ENCODE results near the gene TEAD1. TPM values are rescaled to one million over a fixed set of nuclear protein-coding genes. Genes with fewer than 3 reads are reported as not detected.

TEAD1 gene
- total and polyA plus RNA-seq, 9 of the 15 experiments (the other 6 are each of a cell fraction or from before 2014, with no cell fraction given) = 1.7 to 17.7 (median 10.8) TPM

GRCh38 chr11:12673924-12674570, at the start of gene TEAD1 (continued):
- peak; percentile 37; the same call in 1 of the 2 replicates for TF ChIP-seq MGA (IDR thresholded peaks at IDR 0.05)
- no peak for TF ChIP-seq PCBP1 (IDR thresholded peaks at IDR 0.05; ENCODE audit: low read depth, low read length, poor library complexity, severe bottlenecking)
- 0 out of 2 replicates have a peak, but pooled peaks have one; percentile 28 for TF ChIP-seq TOE1 (IDR thresholded peaks at IDR 0.05; ENCODE audit: borderline replicate concordance)
- no peak for TF ChIP-seq TOE1 (CRISPR knock-in tag; IDR thresholded peaks at IDR 0.05; ENCODE audit: borderline replicate concordance, low read depth)
- no peak for TF ChIP-seq TFAM (CRISPR knock-in tag; conservative IDR thresholded peaks at IDR 0.05)
- peak; percentile 97 for TF ChIP-seq MTA3 (IDR thresholded peaks at IDR 0.05; ENCODE audit: borderline replicate concordance)
- peak; percentile 47 for TF ChIP-seq TAF9B (IDR thresholded peaks at IDR 0.05; ENCODE audit: partially characterized antibody)
- peak in 1 of 2 experiments; percentile 30; a peak in 1 of 4 replicates for TF ChIP-seq NONO (IDR thresholded peaks at IDR 0.05; ENCODE audit: low read depth in 2 of 2, low read length in 1 of 2)
- TF ChIP-seq KDM4B (IDR thresholded peaks at IDR 0.05; ENCODE audit: borderline replicate concordance in 2 of 2, low read depth in 1 of 2) = no peak
- peak; percentile 49; the same call in 1 of the 2 replicates for TF ChIP-seq ARID3B (CRISPR knock-in tag; IDR thresholded peaks at IDR 0.05; ENCODE audit: borderline replicate concordance)
